22Rv1 (cell line): ENCODE results near the gene EIF2A.
"Not testable (repeated sequence)": the region's sequence is repeated elsewhere in the genome, so short reads cannot be mapped to it uniquely, and the experiment has no call there.

Experiments
- H3K27ac ChIP-seq: fragments of 450-650 bp; 2 replicates; pipeline ENCODE4 v1.5.1; 2017
- ZFX ChIP-seq: fragments of 450-650 bp; IDR thresholded peaks from 2 replicates; pipeline ENCODE4 v1.6.1; 2017; ENCODE audit warnings: antibody characterized with exemption, borderline replicate concordance
- TF ChIP-seq, protein P1 (sequence below): fragments of 450-650 bp; IDR thresholded peaks from 2 replicates; pipeline ENCODE4 v1.5.1; 2017; ENCODE audit warnings: mild to moderate bottlenecking

The EIF2A gene

GRCh38 chr3:150588027-150588830 lies 41.6 kb downstream of the EIF2A start:
- no peak overlapping the region for H3K27ac ChIP-seq
- TF ChIP-seq ZFX, result no peak
- TF ChIP-seq, protein P1, sequence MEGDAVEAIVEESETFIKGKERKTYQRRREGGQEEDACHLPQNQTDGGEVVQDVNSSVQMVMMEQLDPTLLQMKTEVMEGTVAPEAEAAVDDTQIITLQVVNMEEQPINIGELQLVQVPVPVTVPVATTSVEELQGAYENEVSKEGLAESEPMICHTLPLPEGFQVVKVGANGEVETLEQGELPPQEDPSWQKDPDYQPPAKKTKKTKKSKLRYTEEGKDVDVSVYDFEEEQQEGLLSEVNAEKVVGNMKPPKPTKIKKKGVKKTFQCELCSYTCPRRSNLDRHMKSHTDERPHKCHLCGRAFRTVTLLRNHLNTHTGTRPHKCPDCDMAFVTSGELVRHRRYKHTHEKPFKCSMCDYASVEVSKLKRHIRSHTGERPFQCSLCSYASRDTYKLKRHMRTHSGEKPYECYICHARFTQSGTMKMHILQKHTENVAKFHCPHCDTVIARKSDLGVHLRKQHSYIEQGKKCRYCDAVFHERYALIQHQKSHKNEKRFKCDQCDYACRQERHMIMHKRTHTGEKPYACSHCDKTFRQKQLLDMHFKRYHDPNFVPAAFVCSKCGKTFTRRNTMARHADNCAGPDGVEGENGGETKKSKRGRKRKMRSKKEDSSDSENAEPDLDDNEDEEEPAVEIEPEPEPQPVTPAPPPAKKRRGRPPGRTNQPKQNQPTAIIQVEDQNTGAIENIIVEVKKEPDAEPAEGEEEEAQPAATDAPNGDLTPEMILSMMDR, result no peak

DNA sequence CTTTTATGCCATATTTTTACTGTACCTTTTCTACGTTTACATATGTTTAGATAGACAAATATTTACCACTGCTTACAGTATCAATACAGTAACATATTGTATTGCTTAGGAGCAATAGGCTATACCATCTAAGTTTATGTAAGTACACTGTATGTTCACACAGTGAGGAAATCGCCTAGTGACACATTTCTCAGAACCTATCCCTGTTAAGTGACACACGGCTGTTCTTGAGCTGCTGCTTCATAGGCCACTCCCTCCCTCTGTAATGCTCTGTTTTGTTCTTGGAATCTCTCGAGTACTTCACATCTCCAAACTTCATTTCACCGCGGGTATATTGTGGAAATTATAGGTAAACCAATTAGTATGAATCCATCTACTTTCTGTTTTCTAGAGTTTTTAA lies 43.2 kb downstream of the EIF2A start:
- TF ChIP-seq, protein P1, result no peak
- no peak for TF ChIP-seq ZFX
- H3K27ac ChIP-seq, result no peak overlapping the region

DNA sequence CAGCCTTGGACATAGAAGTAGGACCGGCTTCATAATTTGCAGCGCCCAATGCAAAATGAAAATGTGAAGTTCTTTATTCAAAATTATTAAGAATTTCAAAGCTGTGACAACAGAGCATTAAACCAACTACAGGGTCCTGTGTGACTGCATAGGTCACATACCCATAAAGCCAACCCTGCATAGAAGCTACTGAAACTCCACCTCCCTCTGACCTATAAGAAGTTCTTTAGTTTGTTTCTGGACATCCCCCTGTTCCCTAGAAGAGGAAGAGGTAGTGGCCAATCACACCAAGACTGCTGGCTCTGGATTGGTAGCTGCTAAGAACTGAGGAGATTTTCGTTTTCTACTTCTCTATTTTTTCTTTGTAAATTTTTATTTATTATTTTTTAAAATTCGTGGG lies 47.6 kb downstream of the EIF2A start:
- no peak for TF ChIP-seq ZFX
- TF ChIP-seq, protein P1, result no peak
- H3K27ac ChIP-seq, result no peak overlapping the region

GRCh38 chr3:150597646-150598045 lies 51.1 kb downstream of the EIF2A start:
- no peak overlapping the region for H3K27ac ChIP-seq
- TF ChIP-seq, protein P1, result no peak
- TF ChIP-seq ZFX, result no peak

- H3K27ac ChIP-seq, result no peak overlapping the region
- TF ChIP-seq, protein P1, result no peak
- TF ChIP-seq ZFX, result no peak
These were observed 53.2 kb downstream of the EIF2A start for GRCh38 chr3:150599611-150600297.

- not testable (repeated sequence) for H3K27ac ChIP-seq
These were observed 54.3 kb downstream of the EIF2A start for GRCh38 chr3:150600647-150601530.

DNA sequence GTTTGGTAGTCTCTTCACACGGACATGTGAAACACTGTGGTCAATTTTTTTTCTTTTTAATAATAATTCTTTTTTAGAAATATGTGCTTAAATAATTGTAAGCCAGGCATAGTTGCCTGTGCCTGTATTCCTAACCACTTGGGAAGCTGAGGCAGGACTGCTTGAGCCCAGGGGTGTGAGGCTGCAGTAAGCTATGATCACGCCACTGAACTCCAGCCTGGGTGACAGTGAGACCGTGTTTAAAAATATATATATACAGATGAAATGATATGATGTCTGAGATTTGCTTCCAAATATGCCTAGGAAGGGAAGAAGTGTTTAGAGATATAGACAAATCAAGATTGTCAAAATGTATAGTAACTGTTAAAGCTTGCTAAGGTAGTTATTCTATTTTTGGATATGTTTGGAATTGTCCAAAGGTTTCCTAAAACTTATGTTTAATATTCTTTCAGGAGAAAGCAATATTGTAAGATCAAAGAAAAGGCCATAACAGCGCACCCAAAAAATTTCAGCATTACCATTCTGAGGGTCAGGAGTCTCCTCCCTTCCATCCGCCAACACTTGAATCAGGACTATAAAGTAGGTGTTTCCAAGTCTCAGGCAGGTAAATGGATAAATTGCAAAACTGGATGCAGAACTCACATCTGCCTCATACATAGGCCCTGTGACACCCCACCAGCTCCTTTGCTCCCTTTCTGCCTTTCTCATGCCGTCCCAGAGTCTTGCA lies 56.0 kb downstream of the EIF2A start:
- TF ChIP-seq ZFX, result no peak
- TF ChIP-seq, protein P1, result no peak
- H3K27ac ChIP-seq, result peak overlapping the region; percentile 97
